AG04449 (cell line): ENCODE data around the gene GMPS.
"Not testable (repeated sequence)": the region's sequence is repeated elsewhere in the genome, so short reads cannot be mapped to it uniquely, and the experiment has no call there.

Source experiments
- CTCF ChIA-PET: fragments of 350-600 bp; formaldehyde crosslinking; extraction: SDS; loops from one replicate; lab custom pipeline; 2021; ENCODE audit warnings: antibody characterized with exemption; lab: Yijun Ruan, JAX
- POLR2A ChIA-PET: fragments of 400-600, 350-600 bp; formaldehyde crosslinking; extraction: SDS; loops from one replicate; lab custom pipeline; 2020; ENCODE audit warnings: antibody characterized with exemption, inconsistent platforms; lab: Yijun Ruan, JAX
- DNase-seq: peaks from one replicate; pipeline ENCODE4 v3.0.0-alpha.2; 2010; ENCODE audit warnings: low read depth, low spot score
- H3K4me3 ChIP-seq: 2 replicates; pipeline ENCODE4 v1.5.1; 2011; ENCODE audit warnings: low read depth, mild to moderate bottlenecking, control low read depth, low read length
- CTCF ChIP-seq: IDR thresholded peaks from one replicate; pipeline ENCODE4 v1.5.1; 2011; ENCODE audit warnings: mild to moderate bottlenecking, moderate library complexity, low read length, control low read depth, inconsistent platforms; ENCODE audit not compliant: insufficient read depth; ENCODE audit errors: missing control alignments

Gene GMPS

GRCh38 chr3:155960060-155960459, 89.6 kb downstream of the GMPS start:
- CTCF ChIA-PET, result interaction anchor here (1.2 kb wide), 1 partner anchor 154 kb away, joined by 4 read pairs; the partner anchor contains the start of gene C3orf33
- POLR2A ChIA-PET, result no interaction called here
- no peak for TF ChIP-seq CTCF
- H3K4me3 ChIP-seq, result no peak overlapping the region
- DNase-seq, result peak; percentile 23

- DNase-seq, H3K4me3 ChIP-seq, POLR2A ChIA-PET: not testable (repeated sequence)
- CTCF ChIA-PET, result interaction anchor here (1.2 kb wide), 1 partner anchor 155 kb away, joined by 4 read pairs; the partner anchor contains the start of gene C3orf33
Observed at GRCh38 chr3:155961044-155961443, 90.6 kb downstream of the GMPS start.

GRCh38 chr3:155963570-155963969, 93.1 kb downstream of the GMPS start:
- TF ChIP-seq CTCF, result no peak
- CTCF ChIA-PET, result interaction anchor here (0.8 kb wide), 1 partner anchor 21 kb away, joined by 3 read pairs; no protein-coding TSS in a partner anchor
- H3K4me3 ChIP-seq, result no peak overlapping the region
- POLR2A ChIA-PET, result no interaction called here
- no peak for DNase-seq

- no peak overlapping the region for H3K4me3 ChIP-seq
- ChIA-PET POLR2A (no interaction called here), CTCF (no interaction called here)
- no peak for TF ChIP-seq CTCF
- no peak for DNase-seq
Observed at GRCh38 chr3:155970398-155970797, 99.9 kb downstream of the GMPS start.

GRCh38 chr3:155972885-155973584, 102.6 kb downstream of the GMPS start:
- H3K4me3 ChIP-seq, result no peak overlapping the region
- TF ChIP-seq CTCF, result no peak
- ChIA-PET POLR2A (no interaction called here), CTCF (interaction anchor here (1.1 kb wide), 1 partner anchor 11 kb away, joined by 3 read pairs; no protein-coding TSS in a partner anchor)
- no peak for DNase-seq

GRCh38 chr3:155978324-155978723, 107.9 kb downstream of the GMPS start:
- ChIA-PET CTCF (interaction anchor here (0.9 to 1.2 kb wide), 3 partner anchors 13 to 1159 kb away, joined by 3 to 4 read pairs (median 3); no protein-coding TSS in a partner anchor), POLR2A (no interaction called here)
- no peak overlapping the region for H3K4me3 ChIP-seq
- peak; percentile 3 for TF ChIP-seq CTCF
- DNase-seq, result no peak
